ENCODE results near the gene SELE. TPM values are rescaled to one million over a fixed set of nuclear protein-coding genes. Genes with fewer than 3 reads are reported as not detected.
"Not testable (repeated sequence)": the region's sequence is repeated elsewhere in the genome, so short reads cannot be mapped to it uniquely, and the experiment has no call there.

Gene SELE
- total and polyA plus RNA-seq, 9 donors, result 0.79 to 3.3 (median 0.99) TPM

GRCh38 chr1:169690489-169690888 is 43.4 kb downstream of the SELE start:
- DNase-seq, result no peak
- Histone ChIP-seq H3K9me3 (replicated peaks; ENCODE audit: control insufficient read depth, low read depth, low read length) (no peaks in the 10 kb centered on the region), H3K4me1 (ENCODE audit: control insufficient read depth, insufficient read depth, low read length) (no peaks in the 10 kb centered on the region), H3K27me3 (ENCODE audit: control insufficient read depth, insufficient read depth, low read length) (no peaks in the 10 kb centered on the region), H3K4me3 (ENCODE audit: low read length) (no peak overlapping the region), H3K27ac (ENCODE audit: low read length) (no peak overlapping the region), H3K36me3 (ENCODE audit: control insufficient read depth, insufficient read depth, low read length) (no peaks in the 10 kb centered on the region)

GRCh38 chr1:169689395-169689794 is 44.5 kb downstream of the SELE start:
- WGBS (ENCODE audit: insufficient coverage), result no CpG with 5 or more reads among the region's 2 CpGs
- H3K27me3 ChIP-seq (ENCODE audit: control insufficient read depth, insufficient read depth, low read length), result no peaks in the 10 kb centered on the region
- H3K27ac ChIP-seq (ENCODE audit: low read length), result no peak overlapping the region
- no peak for DNase-seq
- no peaks in the 10 kb centered on the region for H3K4me1 ChIP-seq (ENCODE audit: control insufficient read depth, insufficient read depth, low read length)
- H3K9me3 ChIP-seq (replicated peaks; ENCODE audit: control insufficient read depth, low read depth, low read length), result no peaks in the 10 kb centered on the region
- no peak overlapping the region for H3K4me3 ChIP-seq (ENCODE audit: low read length)
- H3K36me3 ChIP-seq (ENCODE audit: control insufficient read depth, insufficient read depth, low read length), result no peaks in the 10 kb centered on the region

- not testable (repeated sequence) for H3K27ac ChIP-seq (ENCODE audit: low read length); H3K4me1 ChIP-seq (ENCODE audit: control insufficient read depth, insufficient read depth, low read length); H3K9me3 ChIP-seq (replicated peaks; ENCODE audit: control insufficient read depth, low read depth, low read length); DNase-seq; H3K36me3 ChIP-seq (ENCODE audit: control insufficient read depth, insufficient read depth, low read length); H3K27me3 ChIP-seq (ENCODE audit: control insufficient read depth, insufficient read depth, low read length); H3K4me3 ChIP-seq (ENCODE audit: low read length)
- 88% methylated on average over 1 of the region's 5 CpGs for WGBS (ENCODE audit: insufficient coverage)
Measured at GRCh38 chr1:169688377-169688776, 45.5 kb downstream of the SELE start.

- no peak for DNase-seq
- Histone ChIP-seq H3K27ac (ENCODE audit: low read length) (no peak overlapping the region), H3K4me1 (ENCODE audit: control insufficient read depth, insufficient read depth, low read length) (no peaks in the 10 kb centered on the region), H3K4me3 (ENCODE audit: low read length) (no peak overlapping the region), H3K9me3 (replicated peaks; ENCODE audit: control insufficient read depth, low read depth, low read length) (no peaks in the 10 kb centered on the region), H3K27me3 (ENCODE audit: control insufficient read depth, insufficient read depth, low read length) (no peaks in the 10 kb centered on the region), H3K36me3 (ENCODE audit: control insufficient read depth, insufficient read depth, low read length) (no peaks in the 10 kb centered on the region)
- 71% methylated on average over 1 of the region's 3 CpGs for WGBS (ENCODE audit: insufficient coverage)
Measured at GRCh38 chr1:169683661-169684060, 50.2 kb downstream of the SELE start.

GRCh38 chr1:169683168-169683567 is 50.7 kb downstream of the SELE start:
- not testable (repeated sequence) for H3K4me3 ChIP-seq (ENCODE audit: low read length); H3K9me3 ChIP-seq (replicated peaks; ENCODE audit: control insufficient read depth, low read depth, low read length); H3K27me3 ChIP-seq (ENCODE audit: control insufficient read depth, insufficient read depth, low read length); H3K4me1 ChIP-seq (ENCODE audit: control insufficient read depth, insufficient read depth, low read length); H3K27ac ChIP-seq (ENCODE audit: low read length); H3K36me3 ChIP-seq (ENCODE audit: control insufficient read depth, insufficient read depth, low read length); DNase-seq
- 72% methylated on average over 4 of the region's 4 CpGs for WGBS (ENCODE audit: insufficient coverage)

- Histone ChIP-seq H3K4me3 (ENCODE audit: low read length) (no peak overlapping the region), H3K27ac (ENCODE audit: low read length) (no peak overlapping the region), H3K27me3 (ENCODE audit: control insufficient read depth, insufficient read depth, low read length) (no peaks in the 10 kb centered on the region), H3K9me3 (replicated peaks; ENCODE audit: control insufficient read depth, low read depth, low read length) (no peaks in the 10 kb centered on the region), H3K4me1 (ENCODE audit: control insufficient read depth, insufficient read depth, low read length) (no peaks in the 10 kb centered on the region), H3K36me3 (ENCODE audit: control insufficient read depth, insufficient read depth, low read length) (no peaks in the 10 kb centered on the region)
- 38% methylated on average over 1 of the region's 2 CpGs for WGBS (ENCODE audit: insufficient coverage)
- no peak for DNase-seq
Measured at GRCh38 chr1:169682071-169682470, 51.8 kb downstream of the SELE start.

GRCh38 chr1:169681140-169681539 is 52.7 kb downstream of the SELE start:
- Histone ChIP-seq H3K27me3 (ENCODE audit: control insufficient read depth, insufficient read depth, low read length) (no peaks in the 10 kb centered on the region), H3K27ac (ENCODE audit: low read length) (no peak overlapping the region), H3K9me3 (replicated peaks; ENCODE audit: control insufficient read depth, low read depth, low read length) (no peaks in the 10 kb centered on the region), H3K4me1 (ENCODE audit: control insufficient read depth, insufficient read depth, low read length) (no peaks in the 10 kb centered on the region), H3K4me3 (ENCODE audit: low read length) (no peak overlapping the region), H3K36me3 (ENCODE audit: control insufficient read depth, insufficient read depth, low read length) (no peaks in the 10 kb centered on the region)
- WGBS (ENCODE audit: insufficient coverage), result 44% methylated on average over 1 of the region's 2 CpGs
- no peak for DNase-seq

GRCh38 chr1:169680377-169681019 is 53.4 kb downstream of the SELE start:
- H3K4me1 ChIP-seq (ENCODE audit: control insufficient read depth, insufficient read depth, low read length), result no peaks in the 10 kb centered on the region
- H3K27ac ChIP-seq (ENCODE audit: low read length), result no peak overlapping the region
- no peak overlapping the region for H3K4me3 ChIP-seq (ENCODE audit: low read length)
- DNase-seq, result no peak
- WGBS (ENCODE audit: insufficient coverage), result 49% methylated on average over 4 of the region's 6 CpGs
- no peaks in the 10 kb centered on the region for H3K27me3 ChIP-seq (ENCODE audit: control insufficient read depth, insufficient read depth, low read length)
- no peaks in the 10 kb centered on the region for H3K36me3 ChIP-seq (ENCODE audit: control insufficient read depth, insufficient read depth, low read length)
- H3K9me3 ChIP-seq (replicated peaks; ENCODE audit: control insufficient read depth, low read depth, low read length), result no peaks in the 10 kb centered on the region

GRCh38 chr1:169679692-169680091 is 54.2 kb downstream of the SELE start:
- Histone ChIP-seq H3K27ac (ENCODE audit: low read length) (no peak overlapping the region), H3K9me3 (replicated peaks; ENCODE audit: control insufficient read depth, low read depth, low read length) (no peaks in the 10 kb centered on the region), H3K4me3 (ENCODE audit: low read length) (no peak overlapping the region), H3K4me1 (ENCODE audit: control insufficient read depth, insufficient read depth, low read length) (no peaks in the 10 kb centered on the region), H3K36me3 (ENCODE audit: control insufficient read depth, insufficient read depth, low read length) (no peaks in the 10 kb centered on the region), H3K27me3 (ENCODE audit: control insufficient read depth, insufficient read depth, low read length) (no peaks in the 10 kb centered on the region)
- no peak for DNase-seq
- no CpG with 5 or more reads among the region's 3 CpGs for WGBS (ENCODE audit: insufficient coverage)

- H3K4me3 ChIP-seq (ENCODE audit: low read length), result no peak overlapping the region
- H3K9me3 ChIP-seq (replicated peaks; ENCODE audit: control insufficient read depth, low read depth, low read length), result no peaks in the 10 kb centered on the region
- H3K4me1 ChIP-seq (ENCODE audit: control insufficient read depth, insufficient read depth, low read length), result no peaks in the 10 kb centered on the region
- no peaks in the 10 kb centered on the region for H3K36me3 ChIP-seq (ENCODE audit: control insufficient read depth, insufficient read depth, low read length)
- H3K27ac ChIP-seq (ENCODE audit: low read length), result no peak overlapping the region
- H3K27me3 ChIP-seq (ENCODE audit: control insufficient read depth, insufficient read depth, low read length), result no peaks in the 10 kb centered on the region
- no CpG with 5 or more reads among the region's 2 CpGs for WGBS (ENCODE audit: insufficient coverage)
- no peak for DNase-seq
Measured at GRCh38 chr1:169676001-169676400, 57.9 kb downstream of the SELE start.
